Esophagus muscularis mucosa (tissue), 4 donors: Measurements from ENCODE around the gene IER2. TPM values are rescaled to one million over a fixed set of nuclear protein-coding genes. Genes with fewer than 3 reads are reported as not detected.

ENCODE experiments used
- DNase-seq: peaks from one replicate; pipeline ENCODE4 v3.0.0-alpha.2; 2017; ENCODE audit errors: extremely low spot score
- H3K27ac ChIP-seq, 4 donors: fragments of 200-600 bp; sonication (generic); replicated peaks in 1 of 4; 1 replicate in 3 of 4; 2 replicates in 1 of 4; pipeline ENCODE4 v1.5.1; 2016 to 2019; ENCODE audit warnings: mild to moderate bottlenecking in 1 of 4
- H3K27me3 ChIP-seq, 4 donors: fragments of 200-600 bp; sonication (generic); one replicate each; pipeline versions ENCODE4 v1.5.1 to v1.6.0; 2016 to 2019
- H3K36me3 ChIP-seq, 4 donors: fragments of 200-600 bp; sonication (generic); one replicate each; pipeline ENCODE4 v1.5.1; 2016 to 2019
- H3K4me1 ChIP-seq, 4 donors: fragments of 200-600 bp; sonication (generic); one replicate each; pipeline ENCODE4 v1.5.1; 2016 to 2019
- H3K4me3 ChIP-seq, 4 donors: fragments of 200-600 bp; sonication (generic); 1 replicate in 2 of 4; 2 replicates in 2 of 4; pipeline ENCODE4 v1.5.1; 2016 to 2019; ENCODE audit warnings: mild to moderate bottlenecking in 4 of 4, moderate library complexity in 1 of 4
- H3K9me3 ChIP-seq, 4 donors: fragments of 200-600 bp; sonication (generic); 1 replicate in 3 of 4; 2 replicates in 1 of 4; pipeline ENCODE4 v1.5.1; 2016 to 2019
- CTCF ChIP-seq, 3 experiments: fragments of 200-600 bp in 2 of 3; fragments of 450-650 bp in 1 of 3; sonication (generic) in 2 of 3; IDR thresholded peaks; one replicate each; pipeline ENCODE4 v1.5.1; 2017 to 2019; ENCODE audit warnings: antibody characterized with exemption in 3 of 3, mild to moderate bottlenecking in 2 of 3, moderate library complexity in 1 of 3
- EP300 ChIP-seq: sonication (generic); formaldehyde crosslinking; IDR thresholded peaks from one replicate; pipeline ENCODE4 v1.6.1; 2017; ENCODE audit warnings: antibody characterized with exemption
- POLR2A ChIP-seq: fragments of 450-650 bp; IDR thresholded peaks from one replicate; pipeline ENCODE4 v1.6.1; 2017; ENCODE audit warnings: antibody characterized with exemption, moderate library complexity, mild to moderate bottlenecking, low read depth
- POLR2AphosphoS5 ChIP-seq, 2 donors: sonication (generic); formaldehyde crosslinking; IDR thresholded peaks; one replicate each; pipeline ENCODE4 v1.6.1; 2017; ENCODE audit warnings: antibody characterized with exemption in 2 of 2
- WGBS: methylation state at CpG from one replicate; pipeline ENCODE4 v1.1.5; 2018; 5-methylcytosine and 5-hydroxymethylcytosine counted together
- intact Hi-C: fragments of 100-400 bp; cut with DNase I; formaldehyde crosslinking; loops from one replicate; pipeline ENCODE4 v1.15.1; 2023
- total RNA-seq, 4 donors: library from RNA; depleted of rRNA; stranded (reverse); fragments of >200 nt; gene quantifications; one replicate each; pipeline versions ENCODE4 v1.1.0 to v1.2.1, GENCODE V29; 2016

IER2 gene
- total RNA-seq, 4 donors from 2014 or later = 29.1 to 144 (median 62.3) TPM

GRCh38 chr19:13153569-13154240 lies 3.5 kb downstream of the IER2 start:
- intact Hi-C loops = loop anchor here (10.0 kb wide), 1 partner anchor 691 kb away; no protein-coding TSS in a partner anchor
- DNase-seq = no peak
- under 1% methylated on average over 34 of the region's 69 CpGs for WGBS
- TF ChIP-seq CTCF (IDR thresholded peaks at IDR 0.05) (peak in 2 of 3 experiments; percentile 19 to 22), POLR2AphosphoS5 (IDR thresholded peaks at IDR 0.05) (no peak)
- no peaks in the 10 kb centered on the region for H3K27me3 ChIP-seq
- H3K9me3 ChIP-seq = no peaks in the 10 kb centered on the region
- H3K36me3 ChIP-seq = peaks cover 0 to 20% (median 0%) of the 10 kb centered on the region in 4 donors
- H3K4me3 ChIP-seq = peak overlapping the region; percentile 70 to 95 (median 94)
- H3K4me1 ChIP-seq = peaks cover 20 to 50% (median 42%) of the 10 kb centered on the region in 4 donors
- peak overlapping the region; percentile 95 to 100 (median 98) for H3K27ac ChIP-seq

- H3K4me1 ChIP-seq = peaks cover 20 to 44% (median 36%) of the 10 kb centered on the region in 4 donors
- H3K9me3 ChIP-seq = no peaks in the 10 kb centered on the region
- DNase-seq = peak; percentile 98
- no peaks in the 10 kb centered on the region for H3K27me3 ChIP-seq
- intact Hi-C loops = loop anchor here (10.0 kb wide), 1 partner anchor 690 kb away; no protein-coding TSS in a partner anchor
- WGBS = 0% methylated on average over 14 of the region's 21 CpGs
- TF ChIP-seq EP300 (peak; percentile 54), POLR2A (peak; percentile 74), CTCF (IDR thresholded peaks at IDR 0.05) (no peak), POLR2AphosphoS5 (IDR thresholded peaks at IDR 0.05) (peak; percentile 97 to 98)
- H3K36me3 ChIP-seq = peaks cover 0 to 20% (median 0%) of the 10 kb centered on the region in 4 donors
- peak overlapping the region; percentile 95 to 100 (median 98) for H3K27ac ChIP-seq
- peak overlapping the region; percentile 70 to 95 (median 94) for H3K4me3 ChIP-seq
These were observed 4.1 kb downstream of the IER2 start for GRCh38 chr19:13154241-13154778.

- Histone ChIP-seq H3K9me3 (no peaks in the 10 kb centered on the region), H3K27me3 (no peaks in the 10 kb centered on the region), H3K4me1 (peaks cover 20 to 41% (median 31%) of the 10 kb centered on the region in 4 donors), H3K36me3 (peaks cover 0 to 20% (median 0%) of the 10 kb centered on the region in 4 donors), H3K4me3 (peak overlapping the region; percentile 70 to 95 (median 94)), H3K27ac (peak overlapping the region; percentile 95 to 100 (median 98))
- DNase-seq = peak; percentile 93
- TF ChIP-seq POLR2A (no peak), EP300 (no peak), CTCF (IDR thresholded peaks at IDR 0.05) (peak in 1 of 3 experiments; percentile 20), POLR2AphosphoS5 (IDR thresholded peaks at IDR 0.05) (peak in 1 of 2 donors; percentile 2)
- intact Hi-C loops = loop anchor here (10.0 kb wide), 1 partner anchor 690 kb away; no protein-coding TSS in a partner anchor
- 0% methylated on average over 11 of the region's 24 CpGs for WGBS
These were observed 4.8 kb downstream of the IER2 start for GRCh38 chr19:13154911-13155471.

GRCh38 chr19:13155472-13156359 lies 5.5 kb downstream of the IER2 start:
- Histone ChIP-seq H3K27me3 (no peaks in the 10 kb centered on the region), H3K4me3 (peak overlapping the region; percentile 70 to 95 (median 94)), H3K27ac (peak overlapping the region; percentile 95 to 100 (median 98)), H3K9me3 (no peaks in the 10 kb centered on the region), H3K36me3 (peaks cover 0 to 20% (median 0%) of the 10 kb centered on the region in 4 donors), H3K4me1 (peaks cover 20 to 41% (median 31%) of the 10 kb centered on the region in 4 donors)
- WGBS = 8% methylated on average over 19 of the region's 55 CpGs
- peak; percentile 13 for TF ChIP-seq POLR2A
- no peak for TF ChIP-seq EP300
- TF ChIP-seq CTCF (IDR thresholded peaks at IDR 0.05) = no peak
- peak; percentile 64 to 68 for TF ChIP-seq POLR2AphosphoS5 (IDR thresholded peaks at IDR 0.05)
- peak; percentile 93 for DNase-seq
- intact Hi-C loops = loop anchor here (10.0 kb wide), 1 partner anchor 689 kb away; no protein-coding TSS in a partner anchor
